Erythroblast (primary cell): Measurements from ENCODE around the gene TRAF1.

Source experiments
- GATA1 ChIP-seq: IDR thresholded peaks from 2 replicates; pipeline ENCODE4 v1.6.1; 2011; ENCODE audit warnings: low read depth, mild to moderate bottlenecking, control low read depth, low read length, moderate library complexity
- POLR2A ChIP-seq: IDR thresholded peaks from 2 replicates; pipeline ENCODE4 v1.6.1; 2011; ENCODE audit warnings: mild to moderate bottlenecking, low read length

DNA sequence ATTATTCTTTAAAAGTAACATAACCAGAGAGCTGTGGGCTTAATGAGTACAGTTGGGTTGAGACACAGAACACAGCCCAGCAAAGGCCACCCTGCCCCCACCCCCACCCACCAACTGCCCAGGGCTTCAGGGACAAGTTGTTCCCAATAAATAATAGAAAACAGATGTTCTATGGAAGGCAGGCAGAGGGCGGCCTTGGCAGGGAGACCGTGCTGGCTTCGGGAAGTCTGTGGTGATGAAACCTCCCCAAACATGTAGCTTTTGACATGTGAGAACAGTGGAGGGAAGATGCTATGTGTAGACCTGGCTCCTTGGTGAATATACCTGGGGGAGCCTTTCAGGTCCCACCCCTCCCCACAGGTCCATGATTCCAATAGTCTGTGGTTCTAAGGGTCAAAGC lies 10.0 kb downstream of the TRAF1 start:
- TF ChIP-seq POLR2A (no peak), GATA1 (no peak)
